PC-9 (cell line): Measurements from ENCODE around the gene CCL25. TPM values are rescaled to one million over a fixed set of nuclear protein-coding genes. Genes with fewer than 3 reads are reported as not detected.
A peak's percentile ranks its signal among the peaks of the same experiment; 100 is the strongest.

Experiments used
- BruUV-seq: library from RNA; stranded (reverse); fragments of 400-500 nt; replicated peaks from 2 replicates; lab custom pipeline; 2021; lab: Mats Ljungman, UMichigan
- CTCF ChIA-PET: fragments of 300-600 bp; sonication (Branson Sonifier 250); formaldehyde crosslinking; loops from one replicate; lab custom pipeline; 2022; ENCODE audit warnings: antibody characterized with exemption; lab: Charles Lee
- POLR2A ChIA-PET: fragments of 300-600 bp; sonication (Branson Sonifier 250); formaldehyde crosslinking; loops from one replicate; lab custom pipeline; 2022; ENCODE audit warnings: antibody characterized with exemption; ENCODE audit not compliant: unreplicated experiment; lab: Charles Lee
- DNase-seq, 2 experiments: peaks; one replicate each; pipeline versions ENCODE4 v3.0.0 to v3.0.0-alpha.2; 2015 to 2022; ENCODE audit warnings: mixed read lengths in 1 of 2
- H2AFZ ChIP-seq: fragments of 200-600 bp; sonication (generic); 2 replicates; pipeline ENCODE4 v1.8.1; 2017; ENCODE audit warnings: antibody characterized with exemption
- H3F3A ChIP-seq: fragments of 200-600 bp; sonication (generic); 2 replicates; pipeline ENCODE4 v1.8.1; 2017; ENCODE audit warnings: antibody characterized with exemption, mild to moderate bottlenecking, low read depth; ENCODE audit not compliant: insufficient read depth
- H3K27ac ChIP-seq: fragments of 200-600 bp; sonication (generic); 2 replicates; pipeline ENCODE4 v1.6.1; 2016; ENCODE audit warnings: mixed run types
- H3K27me3 ChIP-seq: fragments of 200-600 bp; sonication (generic); 2 replicates; pipeline ENCODE4 v1.6.1; 2016; ENCODE audit warnings: low read depth, mixed run types; ENCODE audit not compliant: insufficient read depth
- H3K36me3 ChIP-seq: fragments of 200-600 bp; sonication (generic); 2 replicates; pipeline ENCODE4 v1.6.1; 2016; ENCODE audit warnings: low read depth, mixed run types
- H3K4me1 ChIP-seq: fragments of 200-600 bp; sonication (generic); replicated peaks from 2 replicates; pipeline ENCODE4 v1.6.1; 2016; ENCODE audit warnings: mixed run types; ENCODE audit not compliant: insufficient read depth
- H3K4me2 ChIP-seq: fragments of 200-600 bp; sonication (generic); 2 replicates; pipeline ENCODE4 v1.6.1; 2017; ENCODE audit warnings: mixed run types
- H3K4me3 ChIP-seq: fragments of 200-600 bp; sonication (generic); 2 replicates; pipeline ENCODE4 v1.6.1; 2016; ENCODE audit warnings: mixed run types
- H3K79me2 ChIP-seq: fragments of 200-600 bp; sonication (generic); 2 replicates; pipeline ENCODE4 v1.6.1; 2017; ENCODE audit warnings: low read depth, mixed run types
- H3K9me2 ChIP-seq: fragments of 200-600 bp; sonication (generic); 2 replicates; pipeline ENCODE4 v1.8.1; 2017; ENCODE audit warnings: mild to moderate bottlenecking; ENCODE audit not compliant: insufficient read depth
- H3K9me3 ChIP-seq: fragments of 200-600 bp; sonication (generic); 2 replicates; pipeline ENCODE4 v1.8.1; 2016; ENCODE audit warnings: low read depth; ENCODE audit not compliant: insufficient read depth
- H4K20me1 ChIP-seq: fragments of 200-600 bp; sonication (generic); 2 replicates; pipeline ENCODE4 v1.8.1; 2017; ENCODE audit not compliant: insufficient read depth
- CTCF ChIP-seq: fragments of 200-600 bp; sonication (generic); conservative IDR thresholded peaks from 2 replicates; pipeline ENCODE4 v1.6.1; 2017; ENCODE audit warnings: mixed run types, antibody characterized with exemption, mild to moderate bottlenecking, moderate library complexity
- EZH2 ChIP-seq: fragments of 200-600 bp; sonication (generic); IDR thresholded peaks from 2 replicates; pipeline ENCODE4 v1.8.0; 2017; ENCODE audit warnings: antibody characterized with exemption, low read depth
- intact Hi-C: fragments of 100-400 bp; cut with micrococcal nuclease; formaldehyde crosslinking; loops from one replicate; pipeline ENCODE4 v1.10.0; 2022; ENCODE audit not compliant: unreplicated experiment
- total RNA-seq: library from RNA; stranded (reverse); gene quantifications from 2 replicates; pipeline ENCODE4 v1.2.3, GENCODE V29; 2021

Gene CCL25
- total RNA-seq, 1 experiment from 2014 or later: not detected

- Histone ChIP-seq H3F3A (no peaks in the 10 kb centered on the region), H3K9me2 (no peaks in the 10 kb centered on the region), H4K20me1 (no peaks in the 10 kb centered on the region), H3K4me3 (no peak overlapping the region), H3K36me3 (no peaks in the 10 kb centered on the region), H3K27ac (no peak overlapping the region), H3K4me1 (no peaks in the 10 kb centered on the region), H3K79me2 (no peaks in the 10 kb centered on the region), H3K4me2 (no peak overlapping the region), H2AFZ (no peak overlapping the region), H3K27me3 (peaks cover 36% of the 10 kb centered on the region; the same call in 1 of the 2 replicates), H3K9me3 (peaks cover 19% of the 10 kb centered on the region)
- DNase-seq: no peak
- peak; percentile 89 for TF ChIP-seq CTCF
- no peak for TF ChIP-seq EZH2
- CTCF ChIA-PET: no interaction called here
- POLR2A ChIA-PET: interaction anchor here (0.7 kb wide), 1 partner anchor 672 kb away, joined by 3 read pairs; no protein-coding TSS in a partner anchor
- BruUV-seq: no TSS peak
- intact Hi-C loops: no loop called here
Measured at GRCh38 chr19:8069096-8069973, 16.8 kb downstream of the CCL25 start.

GRCh38 chr19:8071912-8072311 is 19.4 kb downstream of the CCL25 start:
- H3K79me2 ChIP-seq: no peaks in the 10 kb centered on the region
- peaks cover 19% of the 10 kb centered on the region for H3K9me3 ChIP-seq
- DNase-seq: no peak
- no TSS peak for BruUV-seq
- POLR2A ChIA-PET: no interaction called here
- no peak overlapping the region for H3K4me2 ChIP-seq
- H3K27me3 ChIP-seq: peaks cover 25% of the 10 kb centered on the region; the same call in 1 of the 2 replicates
- no peak for TF ChIP-seq EZH2
- TF ChIP-seq CTCF: no peak
- H2AFZ ChIP-seq: no peak overlapping the region
- H3K9me2 ChIP-seq: no peaks in the 10 kb centered on the region
- no peaks in the 10 kb centered on the region for H3K4me1 ChIP-seq
- intact Hi-C loops: no loop called here
- H3F3A ChIP-seq: no peaks in the 10 kb centered on the region
- H4K20me1 ChIP-seq: no peaks in the 10 kb centered on the region
- H3K4me3 ChIP-seq: no peak overlapping the region
- no peak overlapping the region for H3K27ac ChIP-seq
- CTCF ChIA-PET: no interaction called here
- H3K36me3 ChIP-seq: no peaks in the 10 kb centered on the region

- no peaks in the 10 kb centered on the region for H4K20me1 ChIP-seq
- H3K27me3 ChIP-seq: peaks cover 25% of the 10 kb centered on the region; the same call in 1 of the 2 replicates
- no peak overlapping the region for H2AFZ ChIP-seq
- H3K4me2 ChIP-seq: no peak overlapping the region
- no peaks in the 10 kb centered on the region for H3K36me3 ChIP-seq
- no peak for TF ChIP-seq CTCF
- H3F3A ChIP-seq: no peaks in the 10 kb centered on the region
- no peak overlapping the region for H3K27ac ChIP-seq
- intact Hi-C loops: no loop called here
- no peaks in the 10 kb centered on the region for H3K79me2 ChIP-seq
- no peaks in the 10 kb centered on the region for H3K9me2 ChIP-seq
- H3K4me1 ChIP-seq: no peaks in the 10 kb centered on the region
- ChIA-PET CTCF (no interaction called here), POLR2A (no interaction called here)
- no peak for DNase-seq
- no peak overlapping the region for H3K4me3 ChIP-seq
- BruUV-seq: no TSS peak
- H3K9me3 ChIP-seq: peaks cover 10% of the 10 kb centered on the region
Measured at GRCh38 chr19:8074501-8074900, 21.9 kb downstream of the CCL25 start.
